Mesenchymal stem cell (in vitro differentiated cells and primary cell): ENCODE measurements around the gene SCAF1.

Source experiments
- DNase-seq: peaks from one replicate; pipeline ENCODE4 v3.0.0-alpha.2; 2013
- H2AFZ ChIP-seq: one replicate; pipeline ENCODE4 v1.6.1; 2013; ENCODE audit warnings: low read depth, mild to moderate bottlenecking, control low read depth, inconsistent platforms, low read length, moderate library complexity
- H2AK5ac ChIP-seq: 2 replicates; pipeline ENCODE4 v1.6.1; 2013; ENCODE audit warnings: low read length, moderate library complexity, mild to moderate bottlenecking, inconsistent platforms; ENCODE audit not compliant: severe bottlenecking
- H2BK120ac ChIP-seq: one replicate; pipeline ENCODE4 v1.6.1; 2013; ENCODE audit warnings: low read depth, mild to moderate bottlenecking, inconsistent platforms, low read length, moderate library complexity
- H2BK12ac ChIP-seq, 2 experiments: one replicate each; pipeline ENCODE4 v1.6.1; 2013; ENCODE audit warnings: inconsistent platforms in 2 of 2, low read length in 2 of 2, mild to moderate bottlenecking in 2 of 2, moderate library complexity in 2 of 2, control low read depth in 1 of 2
- H2BK15ac ChIP-seq: one replicate; pipeline ENCODE4 v1.6.1; 2013; ENCODE audit warnings: mild to moderate bottlenecking, low read depth, inconsistent platforms; ENCODE audit not compliant: poor library complexity, severe bottlenecking
- H2BK5ac ChIP-seq: 2 replicates; pipeline ENCODE4 v1.6.1; 2013; ENCODE audit warnings: low read depth, mild to moderate bottlenecking, low read length, control low read depth, inconsistent platforms; ENCODE audit not compliant: poor library complexity, severe bottlenecking
- H3K14ac ChIP-seq, 2 experiments: one replicate each; pipeline ENCODE4 v1.6.1; 2013; ENCODE audit warnings: inconsistent platforms in 2 of 2, low read length in 2 of 2, control low read depth in 1 of 2, mild to moderate bottlenecking in 1 of 2, moderate library complexity in 1 of 2
- H3K18ac ChIP-seq, 2 experiments: one replicate each; pipeline ENCODE4 v1.6.1; 2013; ENCODE audit warnings: inconsistent platforms in 2 of 2, low read length in 2 of 2, control low read depth in 1 of 2, low read depth in 1 of 2, mild to moderate bottlenecking in 1 of 2
- H3K23ac ChIP-seq, 2 experiments: one replicate each; pipeline ENCODE4 v1.6.1; 2013; ENCODE audit warnings: inconsistent platforms in 2 of 2, low read length in 2 of 2, mild to moderate bottlenecking in 2 of 2, moderate library complexity in 2 of 2, control low read depth in 1 of 2
- H3K27ac ChIP-seq: 2 replicates; pipeline ENCODE4 v1.5.1; 2013; ENCODE audit warnings: mild to moderate bottlenecking, moderate library complexity, low read length, control low read depth, inconsistent platforms; ENCODE audit not compliant: poor library complexity, severe bottlenecking
- H3K27me3 ChIP-seq, 2 experiments: 2 replicates each; pipeline versions ENCODE4 v1.6.1 to v1.7.0; 2013; ENCODE audit warnings: low read length in 2 of 2, mild to moderate bottlenecking in 2 of 2, moderate library complexity in 2 of 2, control low read depth in 1 of 2, inconsistent platforms in 1 of 2; ENCODE audit not compliant: control insufficient read depth in 1 of 2, insufficient read depth in 1 of 2
- H3K36me3 ChIP-seq, 2 experiments: 2 replicates each; pipeline versions ENCODE4 v1.6.1 to v1.7.0; 2013; ENCODE audit warnings: low read length in 2 of 2, control low read depth in 1 of 2, inconsistent platforms in 1 of 2, low read depth in 1 of 2, mild to moderate bottlenecking in 1 of 2; ENCODE audit not compliant: insufficient read depth in 2 of 2, control insufficient read depth in 1 of 2
- H3K4ac ChIP-seq, 2 experiments: one replicate each; pipeline ENCODE4 v1.6.1; 2013; ENCODE audit warnings: inconsistent platforms in 2 of 2, low read length in 2 of 2, mild to moderate bottlenecking in 2 of 2, moderate library complexity in 2 of 2, control low read depth in 1 of 2, low read depth in 1 of 2
- H3K4me1 ChIP-seq: 2 replicates; pipeline ENCODE4 v1.6.1; 2013; ENCODE audit warnings: low read depth, low read length, control low read depth; ENCODE audit not compliant: control insufficient read depth, insufficient read depth
- H3K4me2 ChIP-seq: 2 replicates; pipeline ENCODE4 v1.6.1; 2013; ENCODE audit warnings: low read length, mild to moderate bottlenecking, inconsistent platforms; ENCODE audit not compliant: poor library complexity, severe bottlenecking
- H3K4me3 ChIP-seq, 2 experiments: 2 replicates each; pipeline versions ENCODE4 v1.5.1 to v1.7.0; 2013; ENCODE audit warnings: low read length in 2 of 2, mild to moderate bottlenecking in 2 of 2, control low read depth in 1 of 2, low read depth in 1 of 2; ENCODE audit not compliant: insufficient read depth in 1 of 2
- H3K79me1 ChIP-seq: replicated peaks from 2 replicates; pipeline ENCODE4 v1.6.1; 2013; ENCODE audit warnings: mild to moderate bottlenecking, control low read depth, low read length, inconsistent platforms; ENCODE audit not compliant: poor library complexity, severe bottlenecking
- H3K9ac ChIP-seq: 2 replicates; pipeline ENCODE4 v1.7.0; 2013; ENCODE audit warnings: mild to moderate bottlenecking, low read length, moderate library complexity
- H3K9me3 ChIP-seq: 2 replicates; pipeline ENCODE4 v1.7.0; 2013; ENCODE audit warnings: mild to moderate bottlenecking, low read length; ENCODE audit not compliant: control insufficient read depth
- H4K8ac ChIP-seq: one replicate; pipeline ENCODE4 v1.6.1; 2013; ENCODE audit warnings: inconsistent platforms, mild to moderate bottlenecking, low read length, moderate library complexity
- H4K91ac ChIP-seq: one replicate; pipeline ENCODE4 v1.6.1; 2013; ENCODE audit warnings: mild to moderate bottlenecking, low read length, inconsistent platforms
- WGBS: methylation state at CpG from one replicate; pipeline ENCODE4 v1.1.7; 2013; ENCODE audit warnings: mixed read lengths; 5-methylcytosine and 5-hydroxymethylcytosine counted together

SCAF1 gene

GRCh38 chr19:49676136-49676783 is 34.3 kb downstream of the SCAF1 start:
- WGBS: 4% methylated on average over 27 of the region's 27 CpGs
- no peaks in the 10 kb centered on the region for H3K9me3 ChIP-seq
- H2AK5ac ChIP-seq: peak overlapping the region; percentile 88
- H4K8ac ChIP-seq: peak overlapping the region; percentile 86
- H3K4me3 ChIP-seq: peak overlapping the region; percentile 37 to 72
- H2BK12ac ChIP-seq: peak overlapping the region; percentile 82 to 87
- H3K27ac ChIP-seq: peak overlapping the region; percentile 96
- peak overlapping the region; percentile 64 to 95 for H3K18ac ChIP-seq
- peak overlapping the region; percentile 98 for H3K9ac ChIP-seq
- peak overlapping the region; percentile 98 for H2BK5ac ChIP-seq
- no peak overlapping the region for H4K91ac ChIP-seq
- no peak overlapping the region for H2BK120ac ChIP-seq
- no peak overlapping the region for H3K23ac ChIP-seq
- H2AFZ ChIP-seq: no peak overlapping the region
- DNase-seq: peak; percentile 95
- H2BK15ac ChIP-seq: peak overlapping the region; percentile 80
- H3K4me1 ChIP-seq: peaks cover 35% of the 10 kb centered on the region
- peaks cover 3 to 18% of the 10 kb centered on the region in 2 experiments for H3K36me3 ChIP-seq
- H3K27me3 ChIP-seq: no peaks in the 10 kb centered on the region
- H3K14ac ChIP-seq: no peak overlapping the region
- H3K4me2 ChIP-seq: peak overlapping the region; percentile 73
- no peaks in the 10 kb centered on the region for H3K79me1 ChIP-seq
- H3K4ac ChIP-seq: no peak overlapping the region

DNA sequence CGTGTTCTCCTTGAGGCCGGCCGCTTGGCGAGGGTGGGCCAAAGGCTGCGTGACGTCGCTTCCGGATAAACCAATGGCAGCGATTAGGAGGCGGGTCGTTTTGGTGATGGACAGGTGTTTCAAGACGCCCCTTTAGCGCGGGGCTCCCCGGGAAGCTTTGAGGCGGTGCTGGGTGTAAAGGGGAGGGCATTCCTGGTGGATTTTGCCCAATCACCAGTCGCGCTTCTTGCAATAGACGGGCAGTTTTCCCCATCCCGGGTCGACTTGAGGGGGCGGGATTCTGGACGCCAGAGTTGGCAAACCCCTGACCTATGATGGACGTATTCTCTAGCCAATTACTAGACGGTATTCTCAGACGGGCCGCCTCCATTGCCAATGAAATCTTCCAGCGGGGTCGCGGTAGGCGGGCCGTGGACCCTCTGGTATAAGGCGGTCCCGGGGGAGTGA is 34.8 kb downstream of the SCAF1 start:
- Histone ChIP-seq H3K4me3 (peak overlapping the region; percentile 98 to 99), H3K79me1 (no peaks in the 10 kb centered on the region), H3K9ac (peak overlapping the region; percentile 98), H2AFZ (no peak overlapping the region), H3K23ac (no peak overlapping the region), H3K4ac (no peak overlapping the region), H3K14ac (no peak overlapping the region), H2AK5ac (no peak overlapping the region), H3K4me2 (peak overlapping the region; percentile 66), H2BK12ac (no peak overlapping the region), H4K91ac (no peak overlapping the region), H3K27ac (no peak overlapping the region), H3K4me1 (peaks cover 36% of the 10 kb centered on the region), H4K8ac (no peak overlapping the region), H2BK15ac (no peak overlapping the region), H3K36me3 (peaks cover 7 to 22% of the 10 kb centered on the region in 2 experiments), H2BK5ac (no peak overlapping the region), H3K18ac (peak overlapping the region in 1 of 2 experiments; percentile 98), H3K27me3 (no peaks in the 10 kb centered on the region), H2BK120ac (no peak overlapping the region), H3K9me3 (no peaks in the 10 kb centered on the region)
- under 1% methylated on average over 34 of the region's 34 CpGs for WGBS
- peak; percentile 100 for DNase-seq

- 3% methylated on average over 24 of the region's 57 CpGs for WGBS
- peak within 1 kb of the TSS; percentile 97 to 100 for H3K23ac ChIP-seq
- peak within 1 kb of the TSS; percentile 96 for H3K27ac ChIP-seq
- H2AFZ ChIP-seq: peak within 1 kb of the TSS; percentile 77
- DNase-seq: no peak
- peak within 1 kb of the TSS; percentile 99 for H3K4ac ChIP-seq
- peak within 1 kb of the TSS; percentile 98 for H2BK5ac ChIP-seq
- peak within 1 kb of the TSS; percentile 98 for H3K4me2 ChIP-seq
- no peaks in the 10 kb centered on the region for H3K9me3 ChIP-seq
- peaks cover 35% of the 10 kb centered on the region for H3K4me1 ChIP-seq
- H3K18ac ChIP-seq: peak within 1 kb of the TSS; percentile 98 to 100
- peak within 1 kb of the TSS; percentile 96 for H2BK15ac ChIP-seq
- H3K4me3 ChIP-seq: peak within 1 kb of the TSS; percentile 98 to 99
- H3K36me3 ChIP-seq: peaks cover 12 to 28% of the 10 kb centered on the region in 2 experiments
- H3K79me1 ChIP-seq: no peaks in the 10 kb centered on the region
- peak within 1 kb of the TSS; percentile 4 to 99 for H3K14ac ChIP-seq
- H2BK12ac ChIP-seq: peak within 1 kb of the TSS; percentile 82 to 87
- H4K91ac ChIP-seq: peak within 1 kb of the TSS; percentile 96
- H3K27me3 ChIP-seq: no peaks in the 10 kb centered on the region
- peak within 1 kb of the TSS; percentile 98 for H3K9ac ChIP-seq
- no peak within 1 kb of the TSS for H2BK120ac ChIP-seq
- H2AK5ac ChIP-seq: peak within 1 kb of the TSS; percentile 88
- peak within 1 kb of the TSS; percentile 96 for H4K8ac ChIP-seq
Measured at GRCh38 chr19:49677231-49677900, 35.4 kb downstream of the SCAF1 start, which contains the start of gene PRMT1. PRMT1 (plus strand) TSS chr19:49677271; CDS start chr19:49677281, 10 bp downstream.
